BJ (cell line): ENCODE data around the gene STRN4. TPM values are rescaled to one million over a fixed set of nuclear protein-coding genes. Genes with fewer than 3 reads are reported as not detected.
"Not testable (repeated sequence)": the region's sequence is repeated elsewhere in the genome, so short reads cannot be mapped to it uniquely, and the experiment has no call there.

ENCODE experiments used
- CTCF ChIA-PET: fragments of 350-600 bp; formaldehyde crosslinking; extraction: SDS; loops from one replicate; lab custom pipeline; 2021; ENCODE audit warnings: antibody characterized with exemption, inconsistent platforms; lab: Yijun Ruan, JAX
- POLR2A ChIA-PET: fragments of 300-600 bp; sonication (Branson Sonifier 250); formaldehyde crosslinking; extraction: SDS; loops from one replicate; lab custom pipeline; 2021; ENCODE audit warnings: antibody characterized with exemption; lab: Charles Lee
- DNase-seq: peaks from one replicate; pipeline ENCODE4 v3.0.0-alpha.2; 2011; ENCODE audit warnings: low read depth
- H3K27me3 ChIP-seq: 2 replicates; pipeline ENCODE4 v1.6.0; 2011; ENCODE audit warnings: low read length; ENCODE audit not compliant: control insufficient read depth, insufficient read depth
- H3K36me3 ChIP-seq: 2 replicates; pipeline ENCODE4 v1.5.1; 2011; ENCODE audit warnings: low read length; ENCODE audit not compliant: control insufficient read depth, insufficient read depth
- H3K4me3 ChIP-seq: 2 replicates; pipeline ENCODE4 v1.5.1; 2011; ENCODE audit warnings: low read depth, mild to moderate bottlenecking, control low read depth, low read length
- polyA plus RNA-seq: library from polyadenylated mRNA; depleted of rRNA; stranded (reverse); fragments of >200 nt; gene quantifications from 2 replicates; pipeline ENCODE4 v1.2.3, GENCODE V29; 2011
- TF ChIP-seq, protein P1 (sequence below): IDR thresholded peaks from 2 replicates; pipeline ENCODE4 v1.5.1; 2011; ENCODE audit warnings: low read depth, mild to moderate bottlenecking, control low read depth, inconsistent platforms, low read length, moderate library complexity; ENCODE audit not compliant: insufficient read depth

The STRN4 gene
- polyA plus RNA-seq, 1 experiment = 78.6 TPM

DNA sequence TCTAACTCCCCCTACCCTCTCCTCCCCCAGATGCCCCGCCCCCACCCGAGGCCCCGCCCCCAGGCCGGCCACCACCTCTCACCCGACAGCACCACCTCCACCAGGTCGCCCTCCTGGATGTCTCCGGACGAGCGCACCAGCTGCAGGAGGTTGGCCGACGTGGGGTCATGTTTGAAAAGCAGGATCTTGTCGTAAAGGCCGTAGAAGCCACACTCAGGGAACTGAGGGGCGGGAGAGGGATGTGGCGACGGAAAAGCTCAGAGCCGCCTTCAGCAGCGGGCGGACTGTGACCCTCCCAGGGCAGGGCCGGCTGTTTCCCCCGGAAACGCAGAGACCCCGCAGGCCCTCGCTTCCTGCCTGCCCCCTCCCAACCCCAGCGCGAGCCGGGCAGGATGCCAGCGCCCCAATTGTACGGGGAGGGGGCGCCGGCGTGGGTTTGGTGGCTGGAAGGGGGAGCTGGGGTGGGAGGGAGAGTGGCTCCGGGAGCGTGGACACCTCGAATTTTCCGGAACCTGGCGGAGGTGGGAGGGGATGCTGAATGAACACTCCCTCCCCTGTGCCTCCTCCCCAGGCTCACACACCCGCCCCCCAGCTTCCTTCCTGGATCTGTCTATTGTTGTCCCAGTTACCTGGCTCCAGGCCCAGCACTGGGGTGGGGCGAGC is 32.3 kb downstream of the STRN4 start:
- CTCF ChIA-PET = interaction anchor here (0.6 to 4.5 kb wide), 5 partner anchors 9 to 561 kb away, joined by 3 to 60 read pairs (median 4); no protein-coding TSS in a partner anchor
- TF ChIP-seq, protein P1, sequence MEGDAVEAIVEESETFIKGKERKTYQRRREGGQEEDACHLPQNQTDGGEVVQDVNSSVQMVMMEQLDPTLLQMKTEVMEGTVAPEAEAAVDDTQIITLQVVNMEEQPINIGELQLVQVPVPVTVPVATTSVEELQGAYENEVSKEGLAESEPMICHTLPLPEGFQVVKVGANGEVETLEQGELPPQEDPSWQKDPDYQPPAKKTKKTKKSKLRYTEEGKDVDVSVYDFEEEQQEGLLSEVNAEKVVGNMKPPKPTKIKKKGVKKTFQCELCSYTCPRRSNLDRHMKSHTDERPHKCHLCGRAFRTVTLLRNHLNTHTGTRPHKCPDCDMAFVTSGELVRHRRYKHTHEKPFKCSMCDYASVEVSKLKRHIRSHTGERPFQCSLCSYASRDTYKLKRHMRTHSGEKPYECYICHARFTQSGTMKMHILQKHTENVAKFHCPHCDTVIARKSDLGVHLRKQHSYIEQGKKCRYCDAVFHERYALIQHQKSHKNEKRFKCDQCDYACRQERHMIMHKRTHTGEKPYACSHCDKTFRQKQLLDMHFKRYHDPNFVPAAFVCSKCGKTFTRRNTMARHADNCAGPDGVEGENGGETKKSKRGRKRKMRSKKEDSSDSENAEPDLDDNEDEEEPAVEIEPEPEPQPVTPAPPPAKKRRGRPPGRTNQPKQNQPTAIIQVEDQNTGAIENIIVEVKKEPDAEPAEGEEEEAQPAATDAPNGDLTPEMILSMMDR = no peak
- peaks cover 9% of the 10 kb centered on the region for H3K36me3 ChIP-seq
- peak overlapping the region; percentile 80 for H3K4me3 ChIP-seq
- no peaks in the 10 kb centered on the region for H3K27me3 ChIP-seq
- DNase-seq = peak; percentile 25
- POLR2A ChIA-PET = no interaction called here

GRCh38 chr19:46712768-46713338 is 33.4 kb downstream of the STRN4 start:
- POLR2A ChIA-PET, H3K4me3 ChIP-seq, H3K27me3 ChIP-seq, DNase-seq, H3K36me3 ChIP-seq: not testable (repeated sequence)
- CTCF ChIA-PET = interaction anchor here (0.6 to 4.5 kb wide), 4 partner anchors 8 to 636 kb away, joined by 3 to 60 read pairs (median 14); no protein-coding TSS in a partner anchor

GRCh38 chr19:46710687-46711086 is 35.6 kb downstream of the STRN4 start:
- CTCF ChIA-PET = interaction anchor here (1.1 kb wide), 1 partner anchor 8 kb away, joined by 4 read pairs; no protein-coding TSS in a partner anchor
- TF ChIP-seq, protein P1 = no peak
- H3K4me3 ChIP-seq = no peak overlapping the region
- no peaks in the 10 kb centered on the region for H3K27me3 ChIP-seq
- POLR2A ChIA-PET = no interaction called here
- peaks cover 11% of the 10 kb centered on the region for H3K36me3 ChIP-seq
- no peak for DNase-seq

GRCh38 chr19:46704379-46705076 is 41.7 kb downstream of the STRN4 start:
- ChIA-PET POLR2A (no interaction called here), CTCF (interaction anchor here (0.6 to 3.9 kb wide), 25 partner anchors 9 to 486 kb away, joined by 3 to 60 read pairs (median 5); partner anchors contain the start of genes DACT3 and PTGIR)
- H3K36me3 ChIP-seq = peaks cover 18% of the 10 kb centered on the region
- TF ChIP-seq, protein P1 = peak; percentile 93
- DNase-seq = no peak
- no peak overlapping the region for H3K4me3 ChIP-seq
- no peaks in the 10 kb centered on the region for H3K27me3 ChIP-seq

DNA sequence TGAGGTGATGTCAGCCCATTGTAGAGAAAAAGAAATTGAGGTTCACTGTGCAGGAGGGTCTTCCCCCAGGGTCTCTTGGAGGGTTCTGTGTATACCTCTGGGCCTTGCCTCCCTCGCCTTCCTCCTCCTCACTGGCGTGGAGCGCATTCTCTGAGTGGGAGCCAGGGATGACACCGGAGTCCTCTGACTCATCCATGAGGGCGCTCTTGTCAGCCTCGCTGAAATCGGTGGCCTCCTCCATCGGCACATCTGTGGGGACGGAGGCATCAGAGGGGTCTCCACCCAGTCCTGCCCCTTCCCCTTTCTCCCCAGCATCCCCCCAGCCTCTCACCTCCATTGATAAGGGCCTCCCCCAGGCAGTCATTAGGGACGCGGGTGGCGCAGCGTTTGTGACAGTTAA is 45.5 kb downstream of the STRN4 start:
- H3K27me3 ChIP-seq = no peaks in the 10 kb centered on the region
- H3K36me3 ChIP-seq = peaks cover 25% of the 10 kb centered on the region
- no peak overlapping the region for H3K4me3 ChIP-seq
- no peak for DNase-seq
- TF ChIP-seq, protein P1 = no peak
- ChIA-PET POLR2A (no interaction called here), CTCF (no interaction called here)
